IPS-15b (cell line): Measurements from ENCODE around the gene RELN.

Experiments used
- H3K27me3 ChIP-seq: one replicate; pipeline ENCODE4 v1.6.1; 2013; ENCODE audit warnings: low read length; ENCODE audit not compliant: control insufficient read depth, insufficient read depth
- H3K36me3 ChIP-seq: one replicate; pipeline ENCODE4 v1.6.1; 2013; ENCODE audit warnings: low read length; ENCODE audit not compliant: control insufficient read depth, insufficient read depth
- H3K4me1 ChIP-seq: one replicate; pipeline ENCODE4 v1.6.1; 2013; ENCODE audit warnings: mild to moderate bottlenecking, low read length; ENCODE audit not compliant: control insufficient read depth, insufficient read depth
- H3K4me3 ChIP-seq: one replicate; pipeline ENCODE4 v1.5.1; 2013; ENCODE audit warnings: low read depth, low read length
- H3K9ac ChIP-seq: one replicate; pipeline ENCODE4 v1.6.1; 2013; ENCODE audit warnings: low read depth, mild to moderate bottlenecking, low read length
- H3K9me3 ChIP-seq: one replicate; pipeline ENCODE4 v1.6.1; 2013; ENCODE audit warnings: mild to moderate bottlenecking, low read length; ENCODE audit not compliant: control insufficient read depth, insufficient read depth

Gene RELN

DNA sequence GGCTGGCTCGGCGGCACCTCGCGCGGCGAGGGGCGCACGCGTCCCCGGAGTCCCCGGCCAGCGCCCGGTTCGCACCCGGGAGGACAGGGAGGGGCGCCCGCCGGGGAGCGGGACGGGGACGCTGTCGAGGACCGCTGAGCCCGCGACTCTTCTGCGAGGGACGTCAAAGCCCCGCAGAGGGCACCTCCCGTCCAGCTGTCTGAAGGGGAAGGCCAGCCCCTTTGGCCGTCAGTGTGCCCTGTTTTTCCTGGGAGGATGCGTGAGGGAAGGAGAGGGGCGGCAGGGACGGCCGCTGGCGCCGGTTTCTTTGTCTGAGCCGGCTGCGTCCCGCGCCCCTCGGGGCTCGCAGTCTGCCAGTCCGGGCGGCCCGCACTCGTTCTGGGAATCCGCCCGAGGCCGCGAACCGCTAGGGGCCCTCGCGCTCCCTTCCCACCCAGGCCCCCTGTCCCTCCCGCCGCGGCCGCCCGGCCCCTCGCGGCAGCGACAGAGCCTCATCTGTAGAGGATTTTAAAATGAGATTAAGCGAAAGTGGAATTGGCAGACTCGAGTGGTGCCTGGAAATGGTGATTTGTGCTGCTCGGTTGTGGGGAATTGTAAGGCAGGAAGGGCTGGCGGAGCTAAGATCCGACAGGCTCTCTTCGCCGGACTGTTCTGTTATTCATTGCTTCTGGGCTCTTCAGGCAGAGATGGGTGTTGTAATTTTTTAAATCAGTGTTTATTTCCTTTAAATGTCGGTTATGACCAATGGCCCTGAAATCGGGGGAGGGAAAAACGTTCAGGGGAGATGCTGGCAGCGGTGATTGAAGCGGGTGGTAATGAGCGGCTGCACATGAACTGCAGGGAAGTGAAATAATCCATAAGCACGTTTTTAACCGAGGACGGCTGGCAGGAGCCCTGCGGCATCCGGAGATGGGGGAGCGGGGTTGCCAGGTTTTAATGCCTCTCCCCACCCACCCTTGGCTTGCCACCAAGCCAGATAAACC, 618 bp upstream of the RELN start:
- peak overlapping the region; percentile 55 for H3K4me3 ChIP-seq
- H3K9ac ChIP-seq, result no peak overlapping the region
- no peaks in the 10 kb centered on the region for H3K9me3 ChIP-seq
- no peaks in the 10 kb centered on the region for H3K36me3 ChIP-seq
- H3K4me1 ChIP-seq, result no peaks in the 10 kb centered on the region
- peaks cover 63% of the 10 kb centered on the region for H3K27me3 ChIP-seq

DNA sequence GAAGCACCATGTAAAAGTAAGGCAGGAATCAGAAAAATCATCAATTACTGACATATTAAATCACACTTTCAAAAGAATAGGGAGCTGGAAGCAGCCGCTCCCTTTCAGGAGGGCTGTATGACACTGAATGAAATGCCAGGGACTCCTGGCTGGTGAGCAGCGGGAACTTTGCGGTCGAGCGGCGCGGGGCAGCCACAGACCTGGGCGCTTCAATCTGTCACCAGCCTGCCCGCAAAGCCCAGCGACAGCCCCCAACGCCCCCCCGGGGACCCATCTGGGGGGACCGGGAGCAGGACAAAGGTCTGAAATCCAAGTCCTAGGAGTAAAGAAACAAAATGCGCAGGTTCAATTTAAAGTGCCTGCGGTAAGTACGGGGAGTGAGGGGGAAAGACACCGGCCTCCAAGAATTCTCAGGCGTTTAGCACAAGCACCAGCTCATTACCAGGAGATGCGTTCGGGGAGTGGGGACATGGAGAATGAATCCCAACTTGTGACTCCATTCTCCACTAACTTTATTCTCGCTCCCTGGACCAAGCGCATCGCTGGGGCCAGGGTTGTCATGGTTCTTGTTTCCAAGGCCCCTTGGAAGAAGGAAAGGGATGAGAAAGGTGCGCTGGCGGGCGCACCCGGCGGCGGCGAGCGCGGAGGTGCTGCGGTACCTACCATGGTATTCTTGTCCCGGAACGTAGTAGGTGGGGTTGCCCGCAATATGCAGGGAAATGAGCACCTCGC, 824 bp downstream of the RELN start:
- Histone ChIP-seq H3K27me3 (peaks cover 63% of the 10 kb centered on the region), H3K36me3 (no peaks in the 10 kb centered on the region), H3K4me3 (peak overlapping the region; percentile 54), H3K4me1 (no peaks in the 10 kb centered on the region), H3K9ac (no peak overlapping the region), H3K9me3 (no peaks in the 10 kb centered on the region)

DNA sequence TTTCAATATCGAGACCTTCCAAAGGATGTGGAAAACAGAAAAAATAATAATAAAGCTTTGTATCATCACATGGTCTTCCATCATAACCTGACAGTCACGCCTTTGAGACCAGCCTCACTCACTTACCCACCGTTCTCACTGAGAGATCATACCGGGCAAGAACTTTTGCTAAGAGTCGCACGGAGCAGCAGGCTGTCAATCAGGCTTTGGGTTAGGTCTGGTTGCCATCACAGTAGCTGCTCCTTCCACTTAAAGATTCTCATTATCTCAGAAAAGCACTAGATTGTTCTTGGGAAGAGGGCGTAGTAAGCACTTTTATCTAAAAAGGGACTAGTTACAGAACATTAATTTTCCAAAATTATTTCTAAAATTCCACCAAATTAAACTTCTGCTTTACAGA, 2.0 kb downstream of the RELN start:
- H3K36me3 ChIP-seq, result no peaks in the 10 kb centered on the region
- no peak overlapping the region for H3K9ac ChIP-seq
- H3K4me3 ChIP-seq, result no peak overlapping the region
- no peaks in the 10 kb centered on the region for H3K9me3 ChIP-seq
- H3K4me1 ChIP-seq, result no peaks in the 10 kb centered on the region
- peaks cover 62% of the 10 kb centered on the region for H3K27me3 ChIP-seq

GRCh38 chr7:103985565-103986126, 3.8 kb downstream of the RELN start:
- peaks cover 45% of the 10 kb centered on the region for H3K27me3 ChIP-seq

GRCh38 chr7:103984050-103984449, 5.4 kb downstream of the RELN start:
- Histone ChIP-seq H3K27me3 (peaks cover 38% of the 10 kb centered on the region), H3K9ac (no peak overlapping the region), H3K4me3 (no peak overlapping the region), H3K4me1 (no peaks in the 10 kb centered on the region), H3K9me3 (no peaks in the 10 kb centered on the region), H3K36me3 (no peaks in the 10 kb centered on the region)

More at GRCh38 chr7:103985565-103986126, 3.8 kb downstream of the RELN start:
- Histone ChIP-seq H3K9ac (no peak overlapping the region), H3K4me1 (no peaks in the 10 kb centered on the region), H3K4me3 (no peak overlapping the region), H3K36me3 (no peaks in the 10 kb centered on the region), H3K9me3 (no peaks in the 10 kb centered on the region)

DNA sequence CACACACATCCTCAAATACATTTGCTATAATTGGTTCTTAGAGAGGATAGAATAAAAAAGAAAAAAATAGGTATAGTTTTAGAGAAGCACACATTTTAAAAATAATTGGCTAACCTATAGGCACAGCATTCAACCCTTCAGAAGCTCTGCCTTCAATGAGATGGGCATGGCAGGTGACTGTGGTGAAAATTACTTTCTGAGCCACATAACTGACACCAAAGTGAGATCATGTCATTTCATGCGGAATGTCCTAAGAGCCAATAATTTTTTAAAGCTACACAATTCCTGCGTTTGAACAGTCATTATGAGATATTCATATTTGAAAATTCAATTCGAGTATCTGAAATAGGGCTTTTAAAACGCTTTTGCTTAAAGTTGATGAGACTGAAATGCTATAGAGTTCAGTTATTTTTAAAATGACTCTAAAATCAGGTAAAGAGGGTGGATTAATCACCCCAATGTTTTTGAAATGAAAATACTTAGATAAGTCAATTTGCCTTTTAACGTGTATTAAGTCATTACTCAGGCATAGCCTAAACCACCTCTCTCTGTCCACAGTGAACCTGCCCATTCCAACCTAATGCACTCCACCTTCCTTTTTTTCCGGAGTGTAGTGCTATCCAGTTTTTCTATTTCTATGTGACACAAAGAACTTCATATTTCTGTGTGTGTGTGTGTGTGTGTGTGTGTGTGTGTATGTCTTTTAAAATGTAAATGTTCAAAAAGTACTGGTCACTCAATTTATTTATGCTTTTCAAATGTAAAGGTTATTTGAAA, 6.1 kb downstream of the RELN start:
- H3K4me1 ChIP-seq, result no peaks in the 10 kb centered on the region
- no peaks in the 10 kb centered on the region for H3K9me3 ChIP-seq
- peaks cover 32% of the 10 kb centered on the region for H3K27me3 ChIP-seq
- H3K4me3 ChIP-seq, result no peak overlapping the region
- H3K9ac ChIP-seq, result no peak overlapping the region
- no peaks in the 10 kb centered on the region for H3K36me3 ChIP-seq

DNA sequence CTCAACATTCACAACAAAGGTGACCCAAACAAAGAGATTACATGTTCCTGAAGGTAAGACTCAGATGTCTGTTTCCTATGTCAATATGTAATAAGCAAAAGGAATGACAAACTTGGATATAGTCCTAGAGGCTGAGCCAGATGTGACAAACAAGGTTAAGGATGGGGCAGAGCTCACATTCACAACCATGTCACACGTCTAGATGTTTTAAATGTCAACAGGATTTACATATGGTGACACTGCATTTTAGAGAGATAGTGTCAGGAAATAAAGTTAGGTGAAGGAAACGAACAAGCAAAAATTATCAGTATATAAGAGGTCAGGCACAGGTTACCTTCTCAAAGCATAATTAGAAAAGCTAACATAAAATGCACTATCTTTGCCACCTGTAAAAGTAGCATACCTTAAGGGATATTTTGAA, 8.4 kb downstream of the RELN start:
- H3K36me3 ChIP-seq, result no peaks in the 10 kb centered on the region
- no peak overlapping the region for H3K9ac ChIP-seq

GRCh38 chr7:103972779-103973434, 16.6 kb downstream of the RELN start:
- Histone ChIP-seq H3K36me3 (no peaks in the 10 kb centered on the region), H3K27me3 (no peaks in the 10 kb centered on the region), H3K9me3 (no peaks in the 10 kb centered on the region), H3K9ac (no peak overlapping the region), H3K4me1 (no peaks in the 10 kb centered on the region), H3K4me3 (no peak overlapping the region)

More for the DNA sequence above, 8.4 kb downstream of the RELN start:
- H3K4me1 ChIP-seq, result no peaks in the 10 kb centered on the region
- H3K27me3 ChIP-seq, result peaks cover 10% of the 10 kb centered on the region
- H3K9me3 ChIP-seq, result no peaks in the 10 kb centered on the region
- H3K4me3 ChIP-seq, result no peak overlapping the region

- no peaks in the 10 kb centered on the region for H3K36me3 ChIP-seq
- H3K27me3 ChIP-seq, result no peaks in the 10 kb centered on the region
- no peaks in the 10 kb centered on the region for H3K9me3 ChIP-seq
- no peaks in the 10 kb centered on the region for H3K4me1 ChIP-seq
- H3K9ac ChIP-seq, result no peak overlapping the region
- H3K4me3 ChIP-seq, result no peak overlapping the region
Measured at GRCh38 chr7:103967401-103967800, 22.1 kb downstream of the RELN start.

DNA sequence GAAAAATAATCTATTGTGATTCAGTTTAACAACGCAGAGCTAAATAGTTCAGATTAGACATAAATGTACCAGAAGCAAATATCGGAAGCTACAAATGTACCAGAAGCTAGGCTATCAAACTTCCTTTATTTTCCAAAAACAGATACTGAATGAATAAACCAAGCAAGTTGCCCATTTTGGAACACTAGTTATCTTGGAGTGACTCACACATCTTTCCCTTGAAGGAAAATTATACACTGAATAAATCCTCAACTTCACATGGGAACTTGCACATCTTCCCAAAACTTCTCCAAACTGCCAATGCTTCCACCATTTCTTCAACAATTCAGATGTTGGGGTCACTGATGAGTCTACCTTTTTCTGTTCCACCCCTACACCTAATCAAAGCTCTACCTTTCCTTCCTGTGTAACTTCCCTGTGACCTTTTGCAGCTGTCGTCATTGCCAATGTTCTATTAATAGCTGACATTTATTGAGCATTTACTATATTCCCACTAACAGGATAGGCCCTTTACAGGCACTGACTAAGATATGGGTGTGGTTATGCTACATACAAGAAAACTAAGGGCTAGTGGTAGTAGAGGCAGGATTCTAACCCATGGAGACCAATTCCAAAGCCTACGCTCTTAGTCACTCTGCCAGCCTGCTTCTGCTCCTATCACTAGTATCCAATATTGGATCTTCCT, 22.7 kb downstream of the RELN start:
- no peak overlapping the region for H3K4me3 ChIP-seq
- no peaks in the 10 kb centered on the region for H3K36me3 ChIP-seq
- H3K9ac ChIP-seq, result no peak overlapping the region
- no peaks in the 10 kb centered on the region for H3K4me1 ChIP-seq
- H3K27me3 ChIP-seq, result no peaks in the 10 kb centered on the region
- no peaks in the 10 kb centered on the region for H3K9me3 ChIP-seq
